Fibroblast of lung (primary cell): ENCODE results near the gene DNM3. TPM values are rescaled to one million over a fixed set of nuclear protein-coding genes. Genes with fewer than 3 reads are reported as not detected.

ENCODE experiments used
- DNase-seq, 2 donors: peaks; one replicate each; pipeline versions ENCODE4 v3.0.0 to v3.0.0-alpha.2; 2010; ENCODE audit warnings: low read depth in 2 of 2
- H2AFZ ChIP-seq: 2 replicates; pipeline ENCODE4 v1.5.1; 2012; ENCODE audit warnings: low read length, control low read depth, inconsistent platforms
- H3K27ac ChIP-seq: 2 replicates; pipeline ENCODE4 v1.5.1; 2011; ENCODE audit warnings: low read length, control low read depth; ENCODE audit not compliant: insufficient read depth
- H3K27me3 ChIP-seq: 2 replicates; pipeline ENCODE4 v1.5.1; 2011; ENCODE audit warnings: mild to moderate bottlenecking, low read length; ENCODE audit not compliant: control insufficient read depth, insufficient read depth
- H3K36me3 ChIP-seq: 2 replicates; pipeline ENCODE4 v1.5.1; 2011; ENCODE audit warnings: low read length; ENCODE audit not compliant: control insufficient read depth, insufficient read depth
- H3K4me1 ChIP-seq: 2 replicates; pipeline ENCODE4 v1.5.1; 2011; ENCODE audit warnings: low read length; ENCODE audit not compliant: control insufficient read depth, insufficient read depth; ENCODE audit errors: extremely low read depth
- H3K4me2 ChIP-seq: 2 replicates; pipeline ENCODE4 v1.5.1; 2011; ENCODE audit warnings: low read length, control low read depth; ENCODE audit not compliant: insufficient read depth; ENCODE audit errors: extremely low read depth
- H3K4me3 ChIP-seq, 4 experiments: fragments of 200-600 bp in 1 of 4; sonication (generic) in 1 of 4; replicated peaks in 1 of 4; 2 replicates each; pipeline ENCODE4 v1.5.1; 2011 to 2016; ENCODE audit warnings: low read length in 4 of 4, low read depth in 3 of 4, mild to moderate bottlenecking in 3 of 4, control low read depth in 2 of 4, inconsistent platforms in 1 of 4, mixed read lengths in 1 of 4; ENCODE audit not compliant: insufficient read depth in 1 of 4; ENCODE audit errors: control extremely low read depth in 1 of 4
- H3K79me2 ChIP-seq: 2 replicates; pipeline ENCODE4 v1.5.1; 2012; ENCODE audit warnings: mild to moderate bottlenecking, low read length, inconsistent platforms; ENCODE audit not compliant: control insufficient read depth, insufficient read depth
- H3K9ac ChIP-seq: 2 replicates; pipeline ENCODE4 v1.5.1; 2011; ENCODE audit warnings: mild to moderate bottlenecking, low read length, control low read depth; ENCODE audit not compliant: insufficient read depth
- H3K9me3 ChIP-seq: 2 replicates; pipeline ENCODE4 v1.5.1; 2012; ENCODE audit warnings: low read depth, low read length; ENCODE audit not compliant: control insufficient read depth, insufficient read depth
- H4K20me1 ChIP-seq: 2 replicates; pipeline ENCODE4 v1.5.1; 2011; ENCODE audit warnings: low read length; ENCODE audit not compliant: control insufficient read depth, insufficient read depth; ENCODE audit errors: extremely low read depth
- EZH2 ChIP-seq: IDR thresholded peaks from 2 replicates; pipeline ENCODE4 v1.5.1; 2012; ENCODE audit warnings: low read length, control low read depth, mild to moderate bottlenecking; ENCODE audit errors: missing control alignments
- polyA plus RNA-seq, 2 donors: library from polyadenylated mRNA; depleted of rRNA in 1 of 2; stranded (reverse) in 1 of 2; unstranded in 1 of 2; fragments of >200 nt; gene quantifications; 2 replicates each; pipeline ENCODE4 v1.2.1, GENCODE V29; 2011 to 2012; ENCODE audit warnings: missing spikeins in 1 of 2
- total RNA-seq: library from RNA; depleted of rRNA; stranded (reverse); fragments of >200 nt; gene quantifications from 2 replicates; pipeline ENCODE4 v1.2.1, GENCODE V29; 2014
- TF ChIP-seq, protein P1 (sequence below), 2 donors: IDR thresholded peaks in 1 of 2; conservative IDR thresholded peaks in 1 of 2; 1 replicate in 1 of 2; 2 replicates in 1 of 2; pipeline ENCODE4 v1.5.1; 2011 to 2012; ENCODE audit warnings: low read length in 2 of 2, control low read depth in 1 of 2, inconsistent platforms in 1 of 2, low read depth in 1 of 2, mild to moderate bottlenecking in 1 of 2

The DNM3 gene
- total and polyA plus RNA-seq, 2 donors (not counting 1 experiment from before 2014, with no cell fraction given): 1.6 to 3.6 TPM

DNA sequence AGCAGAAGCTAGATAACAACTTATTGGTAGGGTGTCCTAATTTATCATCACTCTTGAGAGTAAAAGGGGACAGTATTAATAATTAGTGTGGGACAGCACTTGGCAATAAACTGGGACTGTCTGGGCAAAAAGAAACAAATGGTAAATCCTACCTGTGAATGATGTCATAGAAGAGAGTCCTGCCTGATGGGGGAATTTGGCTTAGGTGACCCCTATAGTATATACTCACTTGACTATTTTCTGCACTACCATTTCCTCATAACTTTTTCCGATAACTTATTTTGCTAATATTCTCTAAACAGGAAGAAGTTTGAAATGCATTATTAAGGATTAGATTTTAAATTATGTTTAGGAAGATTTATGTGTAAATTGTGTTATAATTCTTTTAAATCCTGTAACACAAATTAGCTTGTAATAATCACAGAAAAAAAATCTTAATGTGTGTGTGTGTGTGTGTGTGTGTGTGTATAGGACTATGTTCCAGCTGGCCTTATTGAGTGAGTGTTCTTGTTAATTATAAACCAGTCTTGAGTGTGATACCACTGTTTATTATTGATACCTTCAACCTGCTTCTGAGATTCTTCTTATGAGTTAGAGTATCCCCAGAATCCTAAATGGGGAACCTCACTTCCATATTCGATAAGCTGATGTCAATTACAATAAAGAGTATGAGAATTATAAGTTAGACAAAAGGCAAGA lies 435.0 kb downstream of the DNM3 start:
- Histone ChIP-seq H3K4me2 (no peak overlapping the region), H3K9ac (no peak overlapping the region), H3K9me3 (no peaks in the 10 kb centered on the region), H4K20me1 (no peaks in the 10 kb centered on the region), H3K79me2 (no peaks in the 10 kb centered on the region), H3K36me3 (no peaks in the 10 kb centered on the region), H2AFZ (no peak overlapping the region), H3K4me1 (peaks cover 4% of the 10 kb centered on the region), H3K27ac (no peak overlapping the region), H3K4me3 (no peak overlapping the region), H3K27me3 (no peaks in the 10 kb centered on the region)
- no peak for DNase-seq
- TF ChIP-seq EZH2: no peak
- TF ChIP-seq, protein P1, sequence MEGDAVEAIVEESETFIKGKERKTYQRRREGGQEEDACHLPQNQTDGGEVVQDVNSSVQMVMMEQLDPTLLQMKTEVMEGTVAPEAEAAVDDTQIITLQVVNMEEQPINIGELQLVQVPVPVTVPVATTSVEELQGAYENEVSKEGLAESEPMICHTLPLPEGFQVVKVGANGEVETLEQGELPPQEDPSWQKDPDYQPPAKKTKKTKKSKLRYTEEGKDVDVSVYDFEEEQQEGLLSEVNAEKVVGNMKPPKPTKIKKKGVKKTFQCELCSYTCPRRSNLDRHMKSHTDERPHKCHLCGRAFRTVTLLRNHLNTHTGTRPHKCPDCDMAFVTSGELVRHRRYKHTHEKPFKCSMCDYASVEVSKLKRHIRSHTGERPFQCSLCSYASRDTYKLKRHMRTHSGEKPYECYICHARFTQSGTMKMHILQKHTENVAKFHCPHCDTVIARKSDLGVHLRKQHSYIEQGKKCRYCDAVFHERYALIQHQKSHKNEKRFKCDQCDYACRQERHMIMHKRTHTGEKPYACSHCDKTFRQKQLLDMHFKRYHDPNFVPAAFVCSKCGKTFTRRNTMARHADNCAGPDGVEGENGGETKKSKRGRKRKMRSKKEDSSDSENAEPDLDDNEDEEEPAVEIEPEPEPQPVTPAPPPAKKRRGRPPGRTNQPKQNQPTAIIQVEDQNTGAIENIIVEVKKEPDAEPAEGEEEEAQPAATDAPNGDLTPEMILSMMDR (conservative IDR thresholded peaks at IDR 0.05 in 1 of 2, IDR thresholded peaks at IDR 0.05 in 1 of 2; ENCODE audit: low read depth in 1 of 2, low read length in 2 of 2): no peak

- no peak overlapping the region for H3K4me2 ChIP-seq
- no peak for TF ChIP-seq EZH2
- TF ChIP-seq, protein P1 (conservative IDR thresholded peaks at IDR 0.05 in 1 of 2, IDR thresholded peaks at IDR 0.05 in 1 of 2; ENCODE audit: low read depth in 1 of 2, low read length in 2 of 2): no peak
These were observed 436.0 kb downstream of the DNM3 start for GRCh38 chr1:172277275-172277674.

DNA sequence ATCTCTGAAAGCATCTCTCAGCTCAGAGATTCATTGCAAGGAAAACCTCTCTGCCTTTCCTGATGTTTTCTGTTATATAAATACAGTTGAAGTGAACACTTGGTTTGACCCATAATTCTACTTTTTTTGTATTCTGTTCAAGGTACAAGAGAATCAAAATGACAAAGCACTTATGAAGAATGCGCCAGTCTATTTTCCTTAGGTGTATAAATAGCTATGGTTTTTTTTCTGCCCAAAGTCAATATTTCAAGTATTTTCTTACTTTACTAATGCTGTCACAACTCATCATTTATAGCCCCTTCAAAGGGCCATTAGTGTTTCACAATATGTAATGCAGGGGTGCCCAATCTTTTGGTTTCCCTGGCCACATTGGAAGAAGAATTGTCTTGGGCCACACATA lies 436.7 kb downstream of the DNM3 start:
- no peak overlapping the region for H2AFZ ChIP-seq
- TF ChIP-seq EZH2: no peak
- TF ChIP-seq, protein P1 (conservative IDR thresholded peaks at IDR 0.05 in 1 of 2, IDR thresholded peaks at IDR 0.05 in 1 of 2; ENCODE audit: low read depth in 1 of 2, low read length in 2 of 2): no peak
- peak in 1 of 2 donors; percentile 72 for DNase-seq
- H3K36me3 ChIP-seq: no peaks in the 10 kb centered on the region
- no peak overlapping the region for H3K4me2 ChIP-seq
- H3K4me1 ChIP-seq: peaks cover 4% of the 10 kb centered on the region
- no peaks in the 10 kb centered on the region for H3K27me3 ChIP-seq
- H3K9ac ChIP-seq: no peak overlapping the region
- no peak overlapping the region for H3K4me3 ChIP-seq
- no peaks in the 10 kb centered on the region for H3K9me3 ChIP-seq
- no peaks in the 10 kb centered on the region for H3K79me2 ChIP-seq
- no peak overlapping the region for H3K27ac ChIP-seq
- no peaks in the 10 kb centered on the region for H4K20me1 ChIP-seq

More at GRCh38 chr1:172277275-172277674, 436.0 kb downstream of the DNM3 start:
- peak in 1 of 2 donors; percentile 95 for DNase-seq
- Histone ChIP-seq H4K20me1 (no peaks in the 10 kb centered on the region), H3K36me3 (no peaks in the 10 kb centered on the region), H3K79me2 (no peaks in the 10 kb centered on the region), H2AFZ (no peak overlapping the region), H3K9ac (no peak overlapping the region), H3K9me3 (no peaks in the 10 kb centered on the region), H3K4me1 (peaks cover 4% of the 10 kb centered on the region), H3K27me3 (no peaks in the 10 kb centered on the region), H3K27ac (no peak overlapping the region), H3K4me3 (no peak overlapping the region)
